D341Med (cell line): ENCODE measurements around the gene KRT33A.
"Not testable (repeated sequence)": the region's sequence is repeated elsewhere in the genome, so short reads cannot be mapped to it uniquely, and the experiment has no call there.

ENCODE experiments used
- DNase-seq: peaks from one replicate; pipeline ENCODE4 v3.0.0; 2012; ENCODE audit warnings: low spot score

KRT33A gene

DNA sequence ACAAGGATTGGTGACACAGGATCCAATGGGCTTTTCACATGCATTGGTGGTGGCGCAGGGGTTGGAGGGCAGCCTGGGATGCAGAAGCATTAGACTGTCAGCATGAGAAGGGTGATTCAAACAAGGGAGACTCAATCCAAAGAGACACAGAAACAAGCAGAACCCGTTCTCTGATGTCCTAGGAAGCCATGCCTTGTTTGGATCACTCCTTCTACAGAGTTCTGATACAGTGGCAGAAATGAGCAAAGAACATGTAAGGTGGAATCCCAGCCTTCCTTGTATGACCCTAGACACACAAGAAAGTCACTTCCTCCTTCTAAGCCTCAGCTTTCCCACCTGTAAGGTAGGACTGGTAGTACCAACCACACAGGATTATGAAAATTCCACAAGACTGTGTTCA lies 13.3 kb upstream of the KRT33A start:
- no peak for DNase-seq

- no peak for DNase-seq
These were observed 9.8 kb upstream of the KRT33A start for GRCh38 chr17:41360296-41360995.

DNA sequence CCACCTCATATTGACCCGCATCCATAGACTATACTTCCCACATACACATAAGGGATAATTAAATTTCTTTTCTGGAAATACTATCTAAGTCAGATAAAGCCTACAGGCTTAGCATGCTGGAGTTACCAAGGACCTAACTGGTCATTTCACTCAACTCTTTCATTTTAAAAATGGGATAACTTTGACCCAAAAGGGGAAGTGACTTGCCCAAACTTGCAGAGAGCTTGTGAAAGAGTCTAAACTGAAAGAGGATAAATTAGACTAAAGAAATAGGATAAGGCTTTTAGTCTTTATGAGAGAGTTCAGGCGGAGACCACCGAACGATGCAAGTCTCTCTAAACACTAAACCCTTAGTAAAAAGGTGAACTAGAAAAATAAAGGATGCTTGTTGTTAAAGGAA lies 3.9 kb upstream of the KRT33A start:
- no peak for DNase-seq

- DNase-seq = no peak
These were observed 2.2 kb upstream of the KRT33A start for GRCh38 chr17:41352597-41353366.

- DNase-seq = no peak
These were observed 549 bp upstream of the KRT33A start for GRCh38 chr17:41351177-41351576.

DNA sequence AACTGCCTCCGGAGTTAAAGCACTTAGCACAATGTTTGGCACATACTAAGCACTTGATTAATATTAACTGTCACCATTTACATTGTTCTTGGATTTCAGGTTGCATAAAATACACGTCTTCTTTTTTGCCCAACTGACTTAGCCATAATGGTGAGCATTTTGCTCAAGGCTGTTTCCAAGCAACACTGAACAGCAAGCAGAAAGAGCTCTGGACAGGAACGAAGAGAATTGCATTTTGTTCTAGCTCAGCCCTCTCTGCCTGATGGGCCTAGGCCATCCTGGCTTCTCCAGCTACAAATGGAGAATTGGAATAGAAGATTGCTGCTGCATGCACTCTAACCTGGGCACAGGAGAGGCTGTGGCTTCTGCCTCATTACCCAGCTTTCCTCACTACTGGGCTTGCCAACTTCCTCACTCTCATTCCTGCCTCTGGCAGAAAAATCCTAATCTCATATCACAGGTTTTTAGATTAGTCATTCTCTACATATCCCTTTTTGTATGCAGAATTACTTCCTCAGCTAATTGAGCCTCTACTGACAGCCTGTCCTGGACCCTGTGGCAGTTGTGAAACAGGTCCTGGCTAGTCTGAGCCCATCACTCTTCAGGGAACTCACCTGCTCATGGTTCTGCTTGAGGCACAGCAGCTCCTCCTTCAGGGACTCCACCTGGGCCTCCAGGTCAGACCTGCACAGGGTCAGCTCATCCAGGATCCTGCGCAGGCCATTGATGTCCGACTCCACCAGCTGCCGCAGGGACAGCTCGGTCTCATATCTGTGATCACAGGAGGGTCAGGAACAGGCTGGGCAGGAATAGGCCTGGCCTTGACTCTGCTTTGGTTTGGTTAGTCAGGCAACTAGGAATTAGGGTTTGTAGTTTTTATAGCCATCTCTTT lies 2.5 kb downstream of the KRT33A start:
- no peak for DNase-seq

GRCh38 chr17:41346421-41346820 lies 4.2 kb downstream of the KRT33A start:
- DNase-seq = not testable (repeated sequence)

- DNase-seq = no peak
These were observed 4.6 kb downstream of the KRT33A start for GRCh38 chr17:41345992-41346391.

DNA sequence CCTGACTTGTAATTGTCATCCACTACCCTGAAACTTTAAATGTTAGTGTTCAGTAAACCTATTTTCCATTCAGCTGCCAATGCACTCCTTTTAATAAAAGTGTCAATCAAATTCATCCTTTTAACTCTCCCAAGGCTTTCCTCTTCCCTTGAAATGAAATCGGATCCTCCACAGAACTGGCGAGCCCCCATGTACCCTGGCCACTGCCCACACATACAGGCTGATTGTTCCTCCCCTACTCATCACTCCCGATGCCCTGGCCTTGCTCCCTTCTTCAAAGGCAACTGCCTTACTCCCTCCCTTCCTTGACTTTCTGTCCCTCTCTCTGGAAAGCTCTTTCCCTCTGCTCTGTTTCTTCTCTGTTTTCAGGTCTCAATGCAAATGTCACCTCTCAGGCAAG lies 7.6 kb downstream of the KRT33A start:
- DNase-seq = no peak

DNA sequence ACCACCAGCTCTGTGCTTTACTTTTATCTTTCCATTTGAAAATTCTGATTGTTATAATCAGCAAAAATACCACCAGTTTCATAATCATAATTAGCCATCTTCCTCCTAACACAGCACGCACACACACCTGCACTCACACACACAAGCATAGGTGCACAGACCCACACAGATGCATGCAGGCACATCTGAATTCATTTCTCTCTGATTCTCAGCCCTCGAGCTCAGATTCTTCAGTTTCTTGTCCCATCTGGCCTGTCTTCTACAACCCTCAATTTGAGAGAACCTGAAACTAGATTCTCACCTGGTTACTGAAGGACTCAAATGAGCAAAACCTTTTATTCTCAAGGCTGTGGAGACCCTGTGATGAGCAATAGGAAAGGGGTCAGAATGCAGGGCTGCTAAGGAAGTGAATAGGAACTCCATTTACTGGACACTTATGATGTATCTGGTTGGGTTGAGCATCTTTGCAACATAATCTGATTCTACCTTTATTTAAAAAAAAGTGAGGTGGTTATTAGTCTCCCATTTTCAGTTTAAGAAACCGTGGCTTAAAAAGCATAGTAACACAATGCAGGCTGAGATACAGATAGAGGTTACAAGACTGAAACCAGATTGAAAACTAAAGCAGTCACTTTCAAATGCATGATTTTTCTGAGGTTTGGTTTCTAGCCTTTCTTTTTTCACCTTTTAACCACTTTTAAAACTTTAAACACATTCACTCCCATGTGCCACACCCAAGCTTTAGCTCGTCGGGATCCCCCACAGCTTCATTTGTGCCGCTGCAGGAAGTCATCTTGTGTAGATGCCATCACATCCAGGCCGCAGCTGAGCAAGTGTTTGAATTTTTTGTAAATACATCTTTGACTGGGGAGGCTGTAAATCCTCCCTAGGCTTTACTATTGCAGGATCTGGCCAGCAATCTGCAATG lies 9.4 kb downstream of the KRT33A start:
- DNase-seq = no peak

DNA sequence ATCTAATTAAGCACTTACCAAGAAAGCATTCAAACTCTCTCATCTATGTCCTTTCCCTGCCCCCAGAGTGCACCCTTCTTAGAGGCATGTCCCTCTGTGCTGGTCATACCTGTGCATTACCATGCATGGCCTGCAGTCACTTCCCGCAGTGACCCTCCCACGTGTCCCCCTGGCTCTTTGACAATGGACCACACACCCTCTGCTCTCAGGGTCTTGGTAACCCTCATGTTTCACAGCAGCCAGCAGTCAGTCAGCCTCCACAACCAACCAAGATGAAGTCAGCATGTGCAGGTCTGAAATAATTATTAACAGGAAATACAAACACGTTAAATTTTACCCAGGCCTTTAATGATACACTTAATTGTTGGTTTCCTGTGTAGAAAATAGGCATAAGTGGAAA lies 10.1 kb downstream of the KRT33A start:
- no peak for DNase-seq

GRCh38 chr17:41339571-41340172 lies 11.0 kb downstream of the KRT33A start:
- DNase-seq = no peak

- DNase-seq = no peak
These were observed 11.6 kb downstream of the KRT33A start for GRCh38 chr17:41338961-41339485.

DNA sequence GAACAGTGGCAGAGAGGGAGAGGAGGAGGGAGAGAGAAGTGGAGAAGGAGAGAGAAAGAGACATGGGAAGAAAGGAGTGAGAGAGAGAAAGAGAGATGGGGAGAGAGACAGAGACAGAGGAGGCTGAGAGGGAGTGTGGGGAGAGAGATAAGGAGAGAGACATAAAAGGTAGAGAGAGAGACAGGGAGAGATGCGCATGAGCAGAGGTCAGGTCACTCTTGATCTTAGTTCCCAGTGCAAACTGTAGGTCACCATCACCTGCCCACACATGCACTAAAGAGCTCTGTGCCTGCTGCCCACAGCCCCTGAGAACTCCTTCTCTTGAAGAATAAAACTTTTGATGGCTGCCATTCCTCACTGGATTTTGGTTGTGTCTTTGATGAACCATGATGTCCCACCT lies 14.9 kb downstream of the KRT33A start:
- no peak for DNase-seq

GRCh38 chr17:41334385-41335305 lies 16.0 kb downstream of the KRT33A start:
- no peak for DNase-seq

DNA sequence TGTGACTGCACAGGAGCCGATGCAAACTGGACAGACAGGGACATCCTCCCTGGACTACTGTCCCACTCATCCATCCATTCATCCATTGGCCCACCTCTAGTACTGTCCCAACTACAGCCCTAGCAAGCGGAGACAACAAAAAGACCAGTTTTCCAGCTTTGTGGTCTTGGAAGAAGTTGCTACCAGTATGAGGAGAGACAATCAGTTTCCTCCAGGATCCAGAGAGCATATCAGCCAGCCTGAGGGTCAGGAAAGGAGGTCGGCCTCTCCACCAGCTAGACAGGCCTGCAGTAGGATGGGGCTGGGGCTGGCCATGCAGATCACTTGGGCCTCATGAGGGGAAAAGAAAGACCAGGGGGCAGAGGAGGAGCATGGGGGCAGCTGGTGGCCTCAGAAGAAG lies 16.8 kb downstream of the KRT33A start:
- DNase-seq = no peak

DNA sequence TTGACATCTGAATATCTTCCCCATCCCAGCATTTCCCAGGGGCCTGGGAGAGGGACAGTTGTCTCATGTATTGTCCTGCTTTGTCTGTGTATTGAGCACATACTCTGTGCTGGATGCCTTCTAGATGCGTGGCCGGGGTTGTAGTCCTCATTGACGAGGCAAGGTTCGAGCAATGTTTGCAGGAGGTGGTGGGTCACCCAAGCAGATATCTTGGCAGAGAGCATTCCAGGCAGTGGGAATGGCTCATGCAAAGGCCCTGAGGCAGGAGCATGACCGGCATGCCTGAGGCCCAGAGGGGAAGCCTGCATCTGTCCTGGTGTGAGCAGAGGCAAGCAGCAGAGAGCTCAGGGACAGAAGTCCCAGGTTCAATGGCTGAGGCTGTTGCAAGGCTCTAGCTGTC lies 17.5 kb downstream of the KRT33A start:
- no peak for DNase-seq

DNA sequence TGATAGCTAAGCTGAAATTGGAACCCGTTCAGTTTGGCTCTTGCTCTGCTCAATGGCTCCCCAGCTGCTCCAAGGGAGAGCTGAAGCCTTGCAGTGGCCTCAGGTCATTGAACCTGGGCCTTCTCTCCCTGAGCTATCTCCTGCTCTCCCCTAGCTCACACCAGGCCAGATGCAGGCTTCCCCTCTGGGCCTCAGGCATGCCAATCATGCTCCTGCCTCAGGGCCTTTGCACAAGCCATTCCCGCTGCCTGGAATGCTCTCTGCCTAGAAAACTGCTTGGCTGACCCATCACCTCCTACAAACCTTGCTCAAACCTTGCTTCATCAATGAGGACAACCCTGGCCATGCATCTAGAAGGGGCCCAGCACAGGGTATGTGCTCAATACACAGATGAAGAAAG lies 18.4 kb downstream of the KRT33A start:
- DNase-seq = no peak

GRCh38 chr17:41331606-41332005 lies 19.0 kb downstream of the KRT33A start:
- no peak for DNase-seq
